Esophagus (tissue), 2 donors: Measurements from ENCODE around the gene RNASEH2C. TPM values are rescaled to one million over a fixed set of nuclear protein-coding genes. Genes with fewer than 3 reads are reported as not detected.
"Not testable (repeated sequence)": the region's sequence is repeated elsewhere in the genome, so short reads cannot be mapped to it uniquely, and the experiment has no call there.

Source experiments
- H3K27ac ChIP-seq, 2 donors: one replicate each; pipeline ENCODE4 v1.5.1; 2013; ENCODE audit warnings: low read depth in 2 of 2, mild to moderate bottlenecking in 2 of 2, inconsistent platforms in 1 of 2, low read length in 1 of 2, moderate library complexity in 1 of 2
- H3K27me3 ChIP-seq, 2 donors: one replicate each; pipeline ENCODE4 v1.6.1; 2013; ENCODE audit warnings: low read length in 2 of 2, control low read depth in 1 of 2, mild to moderate bottlenecking in 1 of 2; ENCODE audit not compliant: insufficient read depth in 2 of 2, control insufficient read depth in 1 of 2
- H3K36me3 ChIP-seq, 2 donors: one replicate each; pipeline ENCODE4 v1.6.1; 2013; ENCODE audit warnings: low read length in 1 of 2; ENCODE audit not compliant: control insufficient read depth in 2 of 2, insufficient read depth in 2 of 2
- H3K4me1 ChIP-seq, 2 donors: one replicate each; pipeline ENCODE4 v1.6.1; 2013; ENCODE audit warnings: low read length in 1 of 2; ENCODE audit not compliant: control insufficient read depth in 2 of 2, insufficient read depth in 2 of 2
- H3K4me3 ChIP-seq, 2 donors: one replicate each; pipeline ENCODE4 v1.5.1; 2013; ENCODE audit warnings: low read length in 2 of 2, mild to moderate bottlenecking in 2 of 2, low read depth in 1 of 2, moderate library complexity in 1 of 2
- H3K9me3 ChIP-seq, 2 donors: one replicate each; pipeline ENCODE4 v1.6.1; 2013; ENCODE audit warnings: mild to moderate bottlenecking in 2 of 2, low read depth in 1 of 2, low read length in 1 of 2, moderate library complexity in 1 of 2; ENCODE audit not compliant: control insufficient read depth in 2 of 2, insufficient read depth in 1 of 2
- WGBS, 2 donors: extraction: QIAGEN DNeasy Blood & Tissue Kit; methylation state at CpG; one replicate each; pipeline ENCODE4 v1.1.7; 2013; 5-methylcytosine and 5-hydroxymethylcytosine counted together
- polyA plus RNA-seq, 2 donors: library from polyadenylated mRNA; stranded (reverse); fragments of 200-250 nt; gene quantifications; one replicate each; pipeline ENCODE4 v1.2.3, GENCODE V29; 2013
- donor health status: healthy with polysubstance abuse.
- donor health status: Bipolar disorder and iron deficiency.

RNASEH2C gene
- polyA plus RNA-seq, 2 donors = 26.3 to 41.8 TPM

DNA sequence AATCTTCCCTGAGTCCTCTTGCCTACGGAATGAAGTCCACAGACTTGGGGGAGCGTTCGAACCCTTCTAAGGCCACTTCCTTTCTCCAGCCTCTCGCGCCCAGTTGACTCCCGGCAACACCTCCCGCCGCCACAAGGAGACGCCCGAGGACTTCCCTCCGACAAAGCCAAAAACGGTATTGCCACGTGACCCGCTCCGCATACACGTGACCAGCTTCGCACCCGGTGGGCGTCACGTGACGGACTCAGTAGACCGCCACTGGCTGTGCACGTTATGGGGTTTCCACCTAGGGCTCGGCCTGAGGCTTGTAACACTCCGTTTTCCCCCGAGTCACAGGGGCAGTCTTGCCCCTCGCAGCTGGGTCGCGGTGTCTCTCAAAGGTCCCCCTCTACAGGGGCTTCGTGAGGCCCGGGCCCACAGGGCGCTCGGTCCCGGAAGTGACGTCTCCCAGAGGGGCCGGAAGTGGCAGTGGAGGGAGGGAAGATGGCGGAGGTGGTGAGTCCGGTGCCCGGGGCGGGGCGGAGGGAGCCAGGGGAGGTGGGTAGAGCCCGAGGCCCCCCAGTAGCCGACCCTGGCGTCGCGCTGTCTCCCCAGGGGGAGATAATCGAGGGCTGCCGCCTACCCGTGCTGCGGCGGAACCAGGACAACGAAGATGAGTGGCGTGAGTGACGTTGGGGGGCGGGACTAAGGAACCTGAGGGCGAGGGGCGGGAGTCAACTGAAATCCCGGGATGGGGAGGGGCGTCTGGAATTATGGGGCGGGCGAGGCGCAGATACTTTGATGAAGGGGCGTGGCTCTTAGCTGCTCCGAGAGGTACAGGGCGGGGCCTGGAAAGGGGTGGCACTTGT lies 8.6 kb downstream of the RNASEH2C start, which contains the start of gene KAT5:
Gene KAT5 (plus strand): TSS at position 468 of the 848 bp plus-strand sequence. CDS start 16 bp downstream, at position 484.
- Histone ChIP-seq H3K9me3 (no peaks in the 10 kb centered on the region), H3K4me3 (peak within 1 kb of the TSS; percentile 70 to 88), H3K36me3 (peaks cover 10 to 28% of the 10 kb centered on the region in 2 donors), H3K27me3 (no peaks in the 10 kb centered on the region), H3K4me1 (peaks cover 0 to 4% of the 10 kb centered on the region in 2 donors), H3K27ac (peak within 1 kb of the TSS; percentile 97 to 100)
- 0 to 1% methylated on average over 63 to 65 of the region's 65 CpGs for WGBS, 2 donors

DNA sequence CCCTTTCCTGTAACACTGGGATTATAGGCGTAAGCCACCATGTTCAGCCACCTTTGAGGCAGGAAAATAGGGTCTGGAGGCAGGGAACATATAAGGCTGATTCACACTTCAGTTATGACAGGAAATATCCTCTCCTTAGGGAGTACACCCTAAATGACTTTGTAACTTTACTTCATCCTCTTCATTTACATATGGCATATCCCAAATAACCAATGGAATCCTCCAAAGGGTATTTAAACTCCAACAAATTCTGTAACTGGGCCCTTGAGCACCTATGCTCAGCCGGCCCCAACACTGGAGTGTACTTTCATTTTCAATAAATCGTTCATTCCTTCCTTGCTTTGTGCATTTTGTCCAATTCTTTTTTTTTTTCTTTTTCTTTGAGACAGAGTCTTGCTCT lies 10.2 kb downstream of the RNASEH2C start:
- no peaks in the 10 kb centered on the region for H3K27me3 ChIP-seq
- H3K27ac ChIP-seq = no peak overlapping the region
- no peaks in the 10 kb centered on the region for H3K9me3 ChIP-seq
- H3K4me3 ChIP-seq = no peak overlapping the region
- peaks cover 0 to 4% of the 10 kb centered on the region in 2 donors for H3K4me1 ChIP-seq
- WGBS, 2 donors = 69 to 74% methylated on average over 3 of the region's 3 CpGs
- H3K36me3 ChIP-seq = peaks cover 6 to 19% of the 10 kb centered on the region in 2 donors

DNA sequence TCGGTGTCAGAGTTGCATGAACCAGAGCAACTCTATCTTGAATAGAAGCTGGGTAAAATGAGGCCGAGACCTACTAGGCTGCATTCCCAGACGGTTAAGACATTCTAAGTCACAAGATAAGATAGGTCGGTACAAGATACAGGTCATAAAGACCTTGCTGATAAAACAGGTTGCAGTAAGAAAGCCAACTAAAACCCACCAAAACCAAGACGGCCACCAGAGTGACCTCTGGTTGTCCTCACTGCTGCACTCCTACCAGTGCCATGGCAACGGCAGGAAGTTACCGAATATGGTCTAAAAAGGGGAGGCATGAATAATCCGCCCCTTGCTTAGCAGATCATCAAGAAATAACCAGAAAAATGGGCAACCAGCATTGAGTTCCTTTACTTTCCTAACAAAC lies 10.9 kb downstream of the RNASEH2C start:
- Histone ChIP-seq H3K27ac (no peak overlapping the region), H3K36me3 (peaks cover 2 to 13% of the 10 kb centered on the region in 2 donors), H3K4me1 (peaks cover 0 to 3% of the 10 kb centered on the region in 2 donors), H3K27me3 (no peaks in the 10 kb centered on the region), H3K9me3 (no peaks in the 10 kb centered on the region), H3K4me3 (no peak overlapping the region)
- WGBS, 2 donors = 62 to 63% methylated on average over 8 of the region's 8 CpGs

DNA sequence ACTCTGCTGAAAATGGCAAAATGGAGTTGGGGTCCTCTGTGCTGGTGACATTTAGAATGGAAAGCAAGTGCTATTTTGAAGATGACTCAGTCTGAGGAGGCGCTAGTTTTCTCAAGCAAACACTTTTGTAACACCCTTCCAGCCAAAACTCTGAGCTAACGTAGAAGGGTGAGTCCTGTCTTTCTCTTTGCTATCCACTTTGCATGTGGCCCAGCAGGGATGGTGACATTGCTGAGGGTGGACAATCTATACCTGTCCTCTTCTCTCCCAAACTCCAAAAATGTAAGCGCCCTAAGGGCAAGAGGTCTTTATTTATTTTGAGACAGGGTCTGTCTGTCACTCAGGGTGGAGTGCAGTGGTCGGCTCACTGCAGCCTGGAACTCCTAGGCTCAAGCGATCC lies 12.1 kb downstream of the RNASEH2C start:
- no peak overlapping the region for H3K27ac ChIP-seq
- H3K36me3 ChIP-seq = peaks cover 0 to 3% of the 10 kb centered on the region in 2 donors
- H3K4me1 ChIP-seq = no peaks in the 10 kb centered on the region
- WGBS, 2 donors = 77% methylated on average over 5 of the region's 5 CpGs
- no peaks in the 10 kb centered on the region for H3K27me3 ChIP-seq
- H3K9me3 ChIP-seq = no peaks in the 10 kb centered on the region
- H3K4me3 ChIP-seq = no peak overlapping the region

DNA sequence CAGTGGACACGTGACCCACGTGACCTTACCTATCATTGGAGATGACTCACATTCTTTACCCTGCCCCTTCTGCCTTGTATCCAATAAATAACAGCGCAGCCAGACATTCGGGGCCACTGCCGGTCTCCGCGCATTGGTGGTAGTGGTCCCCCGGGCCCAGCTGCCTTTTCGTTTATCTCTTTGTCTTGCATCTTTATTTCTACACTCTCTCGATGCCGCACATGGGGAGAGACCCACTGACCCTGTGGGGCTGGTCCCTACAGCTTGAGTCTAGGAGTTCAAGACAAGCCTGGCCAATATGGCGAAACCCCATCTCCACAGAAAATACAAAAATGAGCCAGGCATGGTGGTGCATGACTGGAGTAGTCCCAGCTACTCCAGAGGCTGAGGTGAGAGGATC lies 13.6 kb downstream of the RNASEH2C start:
- not testable (repeated sequence) for H3K4me3 ChIP-seq, H3K9me3 ChIP-seq, H3K4me1 ChIP-seq, H3K27ac ChIP-seq, H3K36me3 ChIP-seq, H3K27me3 ChIP-seq
- WGBS, 2 donors = 89 to 95% methylated on average over 8 to 10 of the region's 12 CpGs

DNA sequence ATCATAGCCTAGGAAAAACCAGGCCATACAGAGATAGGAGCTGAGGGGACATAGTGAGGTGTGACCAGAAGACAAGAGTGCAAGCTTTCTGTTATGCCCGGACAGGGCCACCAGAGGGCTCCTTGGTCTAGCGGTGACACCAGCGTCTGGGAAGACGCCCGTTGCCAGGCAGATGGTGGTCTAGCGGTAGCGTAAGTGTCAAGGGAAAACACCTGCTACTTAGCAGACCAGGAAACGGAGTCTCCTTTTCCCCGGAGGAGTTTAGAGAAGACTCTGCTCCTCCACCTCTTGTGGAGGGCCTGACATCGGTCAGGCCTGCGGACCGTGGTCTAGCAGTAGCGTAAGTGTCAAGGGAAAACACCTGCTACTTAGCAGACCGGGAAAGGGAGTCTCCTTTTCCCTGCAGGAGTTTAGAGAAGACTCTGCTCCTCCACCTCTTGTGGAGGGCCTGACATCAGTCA lies 14.3 kb downstream of the RNASEH2C start:
- WGBS, 2 donors = 12 to 19% methylated on average over 14 of the region's 14 CpGs
- not testable (repeated sequence) for H3K4me3 ChIP-seq, H3K4me1 ChIP-seq, H3K27ac ChIP-seq, H3K9me3 ChIP-seq, H3K36me3 ChIP-seq, H3K27me3 ChIP-seq

DNA sequence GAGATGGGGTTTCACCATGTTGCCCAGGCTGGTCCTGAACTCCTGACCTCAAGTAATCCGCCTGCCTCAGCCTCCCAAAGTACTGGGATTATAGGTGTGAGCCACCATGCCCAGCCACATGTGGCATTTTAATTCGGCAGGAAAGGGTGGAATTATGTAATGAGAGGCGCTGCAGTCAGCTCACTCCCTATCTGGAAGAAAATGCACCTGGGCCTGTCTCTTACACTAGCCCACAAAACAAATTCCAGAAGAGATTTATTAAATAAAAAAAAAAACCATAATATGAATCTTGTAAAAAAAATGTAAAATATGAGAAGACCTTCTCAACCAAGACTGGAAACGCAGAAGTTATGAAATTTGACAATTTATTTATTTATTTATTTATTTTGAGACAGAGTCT lies 16.8 kb downstream of the RNASEH2C start:
- H3K9me3 ChIP-seq = no peaks in the 10 kb centered on the region
- H3K4me3 ChIP-seq = no peak overlapping the region
- no peak overlapping the region for H3K27ac ChIP-seq
- H3K36me3 ChIP-seq = no peaks in the 10 kb centered on the region
- no peaks in the 10 kb centered on the region for H3K27me3 ChIP-seq
- H3K4me1 ChIP-seq = no peaks in the 10 kb centered on the region
- WGBS, 2 donors = 65 to 69% methylated on average over 4 of the region's 4 CpGs

DNA sequence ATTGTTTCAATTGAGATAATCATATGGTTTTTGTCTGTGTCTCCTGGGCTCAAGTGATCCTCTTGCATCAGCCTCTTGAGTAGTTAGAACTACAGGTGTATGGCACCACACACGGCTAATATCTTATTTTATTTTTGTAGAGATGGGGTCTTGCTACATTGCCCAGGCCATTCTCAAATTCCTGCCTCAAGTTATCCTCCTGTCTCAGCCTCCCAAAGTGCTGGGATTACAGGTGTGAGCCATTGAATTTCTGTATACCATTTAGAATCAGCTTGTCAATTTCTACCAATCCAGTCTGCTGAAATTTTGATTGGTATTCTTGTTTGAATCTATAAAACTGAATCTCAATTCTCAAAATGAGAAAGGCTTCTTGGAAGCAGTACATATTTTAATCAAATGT lies 18.9 kb downstream of the RNASEH2C start:
- H3K36me3 ChIP-seq = no peaks in the 10 kb centered on the region
- no peak overlapping the region for H3K4me3 ChIP-seq
- H3K27me3 ChIP-seq = no peaks in the 10 kb centered on the region
- 77 to 85% methylated on average over 1 of the region's 1 CpG for WGBS, 2 donors
- H3K4me1 ChIP-seq = peaks cover 0 to 2% of the 10 kb centered on the region in 2 donors
- no peak overlapping the region for H3K27ac ChIP-seq
- H3K9me3 ChIP-seq = no peaks in the 10 kb centered on the region

DNA sequence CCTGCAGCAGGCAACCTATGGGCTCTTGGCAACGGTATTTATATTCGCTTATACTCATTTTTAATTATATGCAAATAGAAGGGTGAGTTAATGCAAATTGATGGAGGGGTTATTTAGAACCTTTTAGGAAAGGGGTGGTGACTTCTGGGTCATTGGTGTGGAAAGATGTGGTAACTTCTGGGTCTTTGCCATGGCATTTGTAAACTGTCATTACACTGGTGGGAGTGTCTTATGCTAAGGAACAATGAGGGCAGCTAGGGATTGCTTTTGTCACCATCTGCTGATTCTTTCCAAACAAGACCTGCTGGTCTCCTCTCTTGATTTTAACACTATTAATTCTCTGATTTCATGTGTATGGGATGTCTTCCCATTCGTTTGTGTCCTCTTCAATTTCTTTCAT lies 20.2 kb downstream of the RNASEH2C start:
- Histone ChIP-seq H3K27me3 (no peaks in the 10 kb centered on the region), H3K27ac (no peak overlapping the region), H3K9me3 (no peaks in the 10 kb centered on the region), H3K36me3 (no peaks in the 10 kb centered on the region), H3K4me3 (no peak overlapping the region), H3K4me1 (peaks cover 0 to 2% of the 10 kb centered on the region in 2 donors)
- 76 to 77% methylated on average over 3 of the region's 3 CpGs for WGBS, 2 donors

DNA sequence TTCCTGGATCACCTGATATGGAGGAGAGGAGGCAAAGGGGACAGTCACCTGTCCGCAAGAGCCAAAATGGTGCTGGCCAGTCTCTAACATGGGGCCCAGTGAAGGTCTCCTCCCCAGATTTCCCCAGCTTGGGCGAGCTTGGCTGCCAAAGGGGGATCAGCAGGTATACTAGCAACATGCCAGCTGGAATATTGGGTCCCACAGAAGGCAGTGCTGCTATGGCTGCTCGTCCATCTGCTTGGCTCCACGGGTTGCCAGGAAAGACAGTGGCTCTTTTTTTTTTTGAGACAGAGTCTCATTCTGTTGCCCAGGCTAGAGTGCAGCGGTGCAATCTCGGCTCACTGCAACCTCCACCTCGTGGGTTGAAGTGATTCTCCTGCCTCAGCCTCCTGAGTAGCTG lies 21.3 kb downstream of the RNASEH2C start:
- H3K36me3 ChIP-seq = no peaks in the 10 kb centered on the region
- 81 to 83% methylated on average over 7 of the region's 7 CpGs for WGBS, 2 donors
- no peak overlapping the region for H3K4me3 ChIP-seq
- H3K4me1 ChIP-seq = peaks cover 0 to 3% of the 10 kb centered on the region in 2 donors
- no peak overlapping the region for H3K27ac ChIP-seq
- no peaks in the 10 kb centered on the region for H3K9me3 ChIP-seq
- H3K27me3 ChIP-seq = no peaks in the 10 kb centered on the region
